Caki2 (cell line): ENCODE results near the gene SLC25A40. TPM values are rescaled to one million over a fixed set of nuclear protein-coding genes. Genes with fewer than 3 reads are reported as not detected.

Experiments
- DNase-seq: peaks from one replicate; pipeline ENCODE4 v3.0.0-alpha.2; 2015; ENCODE audit warnings: low read depth
- in situ Hi-C: cut with HindIII; loops from 2 replicates; pipeline ENCODE4 v1.10.0; 2016; ENCODE audit warnings: low sequenced_read_pairs, low pct_unique_long_range_greater_than_20kb, mixed read lengths
- total RNA-seq: library from RNA; depleted of rRNA; stranded (reverse); fragments of >200 nt; shearing (Covaris generic); gene quantifications from 2 replicates; pipeline ENCODE4 v1.2.3, GENCODE V29; 2014; ENCODE audit warnings: low replicate concordance; rRNA removed

The SLC25A40 gene
- total RNA-seq, 1 experiment from 2014 or later, result 15.3 TPM

GRCh38 chr7:87816389-87816788 lies 59.8 kb downstream of the SLC25A40 start:
- DNase-seq, result no peak
- in situ Hi-C loops, result no loop called here

GRCh38 chr7:87810726-87811125 lies 65.4 kb downstream of the SLC25A40 start:
- in situ Hi-C loops, result no loop called here
- DNase-seq, result no peak

- DNase-seq, result no peak
- in situ Hi-C loops, result no loop called here
Observed at GRCh38 chr7:87810130-87810529, 66.0 kb downstream of the SLC25A40 start.

- no peak for DNase-seq
Observed at GRCh38 chr7:87806150-87806549, 70.0 kb downstream of the SLC25A40 start.

GRCh38 chr7:87797798-87798403 lies 78.3 kb downstream of the SLC25A40 start:
- in situ Hi-C loops, result no loop called here
- peak; percentile 60 for DNase-seq

More at GRCh38 chr7:87806150-87806549, 70.0 kb downstream of the SLC25A40 start:
- in situ Hi-C loops, result no loop called here

- DNase-seq, result no peak
- in situ Hi-C loops, result no loop called here
Observed at GRCh38 chr7:87797395-87797794, 78.8 kb downstream of the SLC25A40 start.

GRCh38 chr7:87785368-87785995 lies 90.7 kb downstream of the SLC25A40 start:
- DNase-seq, result no peak
- in situ Hi-C loops, result no loop called here

- in situ Hi-C loops, result no loop called here
- no peak for DNase-seq
Observed at GRCh38 chr7:87784424-87784823, 91.7 kb downstream of the SLC25A40 start.

Other genes starting within 250 kb of the SLC25A40 start
- gene RUNDC3B, start 248.0 kb downstream of the SLC25A40 start, total RNA-seq, result not detected in 2 replicates
- 27.4 and 63.2 TPM in 2 replicates for gene DBF4, start 133 bp upstream of the SLC25A40 start, total RNA-seq
- gene ADAM22, start 57.9 kb upstream of the SLC25A40 start, total RNA-seq, result 0.37 and 0.61 TPM in 2 replicates